ENCODE measurements around the gene RTEL1. TPM values are rescaled to one million over a fixed set of nuclear protein-coding genes. Genes with fewer than 3 reads are reported as not detected.

The RTEL1 gene
- total RNA-seq, 1 experiment from 2014 or later: 58.0 TPM

GRCh38 chr20:63742381-63743024 lies 84.4 kb downstream of the RTEL1 start:
- peak overlapping the region; percentile 96; the same call in 1 of the 2 replicates for H3K27ac ChIP-seq (ENCODE audit: low read depth, low read length)
- RAD21 ChIA-PET (ENCODE audit: low non-redundant PET in 1 of 2, low total read pairs in 2 of 2, uncharacterized antibody in 2 of 2, unreplicated experiment in 2 of 2): no interaction called here
- H3K36me3 ChIP-seq (ENCODE audit: control insufficient read depth in 1 of 2, insufficient read depth in 2 of 2, low read length in 2 of 2): peaks cover 3 to 23% of the 10 kb centered on the region in 2 experiments; a peak in 2 of 4 replicates
- no peaks in the 10 kb centered on the region for H3K9me3 ChIP-seq (ENCODE audit: control insufficient read depth in 1 of 2, insufficient read depth in 1 of 2, low read depth in 1 of 2, low read length in 2 of 2)
- H3K27me3 ChIP-seq (ENCODE audit: insufficient read depth, low read length): no peaks in the 10 kb centered on the region
- intact Hi-C loops (cut with micrococcal nuclease): no loop called here
- ATAC-seq (no peak), DNase-seq (ENCODE audit: low read depth, low spot score) (no peak)
- no peak overlapping the region for H3K9ac ChIP-seq (ENCODE audit: low read length)
- H2AFZ ChIP-seq (ENCODE audit: low read depth, low read length, poor library complexity, severe bottlenecking): no peak overlapping the region
- H4K20me1 ChIP-seq (ENCODE audit: insufficient read depth): no peaks in the 10 kb centered on the region
- H3K4me1 ChIP-seq (ENCODE audit: control insufficient read depth in 1 of 2, insufficient read depth in 2 of 2, low read length in 2 of 2): peaks cover 10 to 28% of the 10 kb centered on the region in 2 experiments; a peak in 3 of 4 replicates
- TF ChIP-seq YY1 (IDR thresholded peaks at IDR 0.05; ENCODE audit: extremely low read depth, insufficient replicate concordance, low read depth, low read length): no peak
- TF ChIP-seq ELF1 (IDR thresholded peaks at IDR 0.05; ENCODE audit: borderline replicate concordance, low read depth): no peak
- TF ChIP-seq CTCF (IDR thresholded peaks at IDR 0.05 in 2 of 3, conservative IDR thresholded peaks at IDR 0.05 in 1 of 3; ENCODE audit: borderline replicate concordance in 1 of 3, insufficient read depth in 1 of 3, low read depth in 2 of 3, low read length in 2 of 3): no peak
- no peak for TF ChIP-seq SRF (IDR thresholded peaks at IDR 0.05; ENCODE audit: low read depth)
- TF ChIP-seq ZFX (IDR thresholded peaks at IDR 0.05): no peak
- no peak for TF ChIP-seq EZH2 (IDR thresholded peaks at IDR 0.05)
- TF ChIP-seq JUND (IDR thresholded peaks at IDR 0.05): no peak
- no peak for TF ChIP-seq POLR2A (IDR thresholded peaks at IDR 0.05; ENCODE audit: borderline replicate concordance, extremely low read depth, insufficient read depth, insufficient read length)
- no peak for TF ChIP-seq MAX (IDR thresholded peaks at IDR 0.05)
- TF ChIP-seq TCF7L2 (IDR thresholded peaks at IDR 0.05; ENCODE audit: borderline replicate concordance, extremely low read depth, insufficient read depth, insufficient read length): no peak
- no peak for TF ChIP-seq POLR2AphosphoS5 (IDR thresholded peaks at IDR 0.05; ENCODE audit: low read depth, low read length)
- TF ChIP-seq CBX3 (IDR thresholded peaks at IDR 0.05; ENCODE audit: low read depth): no peak
- no peak for TF ChIP-seq ATF3 (IDR thresholded peaks at IDR 0.05)
- TF ChIP-seq REST (IDR thresholded peaks at IDR 0.05; ENCODE audit: low read depth): no peak
- no peak for TF ChIP-seq EGR1 (IDR thresholded peaks at IDR 0.05; ENCODE audit: low read depth)
- TF ChIP-seq ZBTB33 (IDR thresholded peaks at IDR 0.05; ENCODE audit: extremely low read depth, insufficient replicate concordance, low read length): no peak
- TF ChIP-seq EZH2phosphoT487 (IDR thresholded peaks at IDR 0.05; ENCODE audit: borderline replicate concordance): no peak
- peaks cover 18% of the 10 kb centered on the region for H3K79me2 ChIP-seq (ENCODE audit: insufficient read depth, low read length)
- CTCF ChIA-PET: no interaction called here
- POLR2A ChIA-PET: no interaction called here
- H3K4me2 ChIP-seq (ENCODE audit: low read length): no peak overlapping the region
- no peaks in the 10 kb centered on the region for H3K9me2 ChIP-seq (ENCODE audit: insufficient read depth)
- no TSS peak for BruUV-seq (replicated peaks)
- no peak overlapping the region for H3K4me3 ChIP-seq (replicated peaks in 1 of 2; ENCODE audit: low read depth in 1 of 2, low read length in 2 of 2)

Data from HCT116 (cell line).